AG04449 (cell line): Measurements from ENCODE around the gene ZCWPW1.

Source experiments
- CTCF ChIA-PET: fragments of 350-600 bp; formaldehyde crosslinking; extraction: SDS; loops from one replicate; lab custom pipeline; 2021; ENCODE audit warnings: antibody characterized with exemption; lab: Yijun Ruan, JAX
- POLR2A ChIA-PET: fragments of 400-600, 350-600 bp; formaldehyde crosslinking; extraction: SDS; loops from one replicate; lab custom pipeline; 2020; ENCODE audit warnings: antibody characterized with exemption, inconsistent platforms; lab: Yijun Ruan, JAX
- DNase-seq: peaks from one replicate; pipeline ENCODE4 v3.0.0-alpha.2; 2010; ENCODE audit warnings: low read depth, low spot score
- H3K4me3 ChIP-seq: 2 replicates; pipeline ENCODE4 v1.5.1; 2011; ENCODE audit warnings: low read depth, mild to moderate bottlenecking, control low read depth, low read length
- CTCF ChIP-seq: IDR thresholded peaks from one replicate; pipeline ENCODE4 v1.5.1; 2011; ENCODE audit warnings: mild to moderate bottlenecking, moderate library complexity, low read length, control low read depth, inconsistent platforms; ENCODE audit not compliant: insufficient read depth; ENCODE audit errors: missing control alignments

Gene ZCWPW1

GRCh38 chr7:100438172-100438571 lies 9.7 kb upstream of the ZCWPW1 start:
- DNase-seq: no peak

GRCh38 chr7:100437150-100438100 lies 8.9 kb upstream of the ZCWPW1 start:
- ChIA-PET CTCF (interaction anchor here (0.7 to 1.4 kb wide), 7 partner anchors 12 to 255 kb away, joined by 3 to 6 read pairs (median 3); no protein-coding TSS in a partner anchor), POLR2A (no interaction called here)
- no peak for TF ChIP-seq CTCF
- no peak overlapping the region for H3K4me3 ChIP-seq
- no peak for DNase-seq

More at GRCh38 chr7:100438172-100438571, 9.7 kb upstream of the ZCWPW1 start:
- no peak for TF ChIP-seq CTCF
- ChIA-PET CTCF (interaction anchor here (0.9 to 1.3 kb wide), 3 partner anchors 28 to 147 kb away, joined by 3 read pairs; no protein-coding TSS in a partner anchor), POLR2A (no interaction called here)
- H3K4me3 ChIP-seq: no peak overlapping the region

- no peak for DNase-seq
- ChIA-PET CTCF (interaction anchor here (1.0 to 2.1 kb wide), 5 partner anchors 9 to 126 kb away, joined by 3 to 13 read pairs (median 4); no protein-coding TSS in a partner anchor), POLR2A (no interaction called here)
- TF ChIP-seq CTCF: no peak
- peak overlapping the region; percentile 87 for H3K4me3 ChIP-seq
These were observed 7.2 kb upstream of the ZCWPW1 start for GRCh38 chr7:100435401-100436304.

GRCh38 chr7:100434297-100435144 lies 6.0 kb upstream of the ZCWPW1 start:
- POLR2A ChIA-PET: no interaction called here
- CTCF ChIA-PET: interaction anchor here (0.9 to 2.1 kb wide), 5 partner anchors 10 to 248 kb away, joined by 3 to 13 read pairs (median 4); no protein-coding TSS in a partner anchor
- TF ChIP-seq CTCF: no peak
- DNase-seq: no peak
- peak overlapping the region; percentile 87 for H3K4me3 ChIP-seq

GRCh38 chr7:100433592-100434296 lies 5.2 kb upstream of the ZCWPW1 start:
- CTCF ChIA-PET: interaction anchor here (1.7 kb wide), 1 partner anchor 36 kb away, joined by 4 read pairs; no protein-coding TSS in a partner anchor
- no peak for DNase-seq
- POLR2A ChIA-PET: no interaction called here
- no peak for TF ChIP-seq CTCF
- H3K4me3 ChIP-seq: no peak overlapping the region
